MCF 10A (cell line): ENCODE results near the gene TTLL9. TPM values are rescaled to one million over a fixed set of nuclear protein-coding genes. Genes with fewer than 3 reads are reported as not detected.
A peak's percentile ranks its signal among the peaks of the same experiment; 100 is the strongest.

Experiments
- BruUV-seq: library from RNA; stranded (reverse); fragments of 400-500 nt; replicated peaks from 2 replicates; lab custom pipeline; 2021; lab: Mats Ljungman, UMichigan
- CTCF ChIA-PET: fragments of 300-600 bp; sonication (Branson Sonifier 250); formaldehyde crosslinking; extraction: SDS; loops from one replicate; lab custom pipeline; 2021; ENCODE audit warnings: antibody characterized with exemption, inconsistent platforms; lab: Yijun Ruan, JAX
- POLR2A ChIA-PET: fragments of 300-600, 350-650 bp; sonication (Branson Sonifier 250); formaldehyde crosslinking; extraction: SDS; loops from one replicate; lab custom pipeline; 2020; ENCODE audit warnings: antibody characterized with exemption, inconsistent platforms; lab: Yijun Ruan, JAX
- DNase-seq: peaks from one replicate; pipeline ENCODE4 v3.0.0-alpha.2; 2018; ENCODE audit not compliant: unreplicated experiment
- H3K27ac Mint-ChIP-seq: one replicate; pipeline ENCODE4 v1.8.0; 2022; ENCODE audit warnings: mild to moderate bottlenecking, low read depth, mixed read lengths; ENCODE audit not compliant: unreplicated experiment
- H3K27me3 Mint-ChIP-seq: one replicate; pipeline ENCODE4 v1.8.0; 2022; ENCODE audit warnings: mixed read lengths; ENCODE audit not compliant: insufficient read depth, unreplicated experiment
- H3K36me3 Mint-ChIP-seq: one replicate; pipeline ENCODE4 v1.8.0; 2022; ENCODE audit warnings: mild to moderate bottlenecking, moderate library complexity, mixed read lengths; ENCODE audit not compliant: insufficient read depth, unreplicated experiment
- H3K4me1 Mint-ChIP-seq: one replicate; pipeline ENCODE4 v1.8.0; 2022; ENCODE audit warnings: mixed read lengths; ENCODE audit not compliant: insufficient read depth, unreplicated experiment
- H3K4me3 Mint-ChIP-seq: one replicate; pipeline ENCODE4 v1.8.0; 2022; ENCODE audit warnings: mild to moderate bottlenecking, moderate library complexity, mixed read lengths; ENCODE audit not compliant: unreplicated experiment
- H3K9me3 Mint-ChIP-seq: one replicate; pipeline ENCODE4 v1.8.0; 2022; ENCODE audit warnings: mixed read lengths; ENCODE audit not compliant: unreplicated experiment
- intact Hi-C: fragments of 100-400 bp; cut with micrococcal nuclease; formaldehyde crosslinking; loops from 2 replicates; pipeline ENCODE4 v1.14.1; 2022
- total RNA-seq: library from RNA; stranded (reverse); gene quantifications from 2 replicates; pipeline ENCODE4 v1.2.3, GENCODE V29; 2022
- TF ChIP-seq, protein P1 (sequence below): fragments of 200-600 bp; IDR thresholded peaks from one replicate; pipeline ENCODE4 v1.8.0; 2022; ENCODE audit warnings: antibody characterized with exemption, mild to moderate bottlenecking; ENCODE audit not compliant: unreplicated experiment

Gene TTLL9
- total RNA-seq, 1 experiment from 2014 or later, result 0.19 TPM

DNA sequence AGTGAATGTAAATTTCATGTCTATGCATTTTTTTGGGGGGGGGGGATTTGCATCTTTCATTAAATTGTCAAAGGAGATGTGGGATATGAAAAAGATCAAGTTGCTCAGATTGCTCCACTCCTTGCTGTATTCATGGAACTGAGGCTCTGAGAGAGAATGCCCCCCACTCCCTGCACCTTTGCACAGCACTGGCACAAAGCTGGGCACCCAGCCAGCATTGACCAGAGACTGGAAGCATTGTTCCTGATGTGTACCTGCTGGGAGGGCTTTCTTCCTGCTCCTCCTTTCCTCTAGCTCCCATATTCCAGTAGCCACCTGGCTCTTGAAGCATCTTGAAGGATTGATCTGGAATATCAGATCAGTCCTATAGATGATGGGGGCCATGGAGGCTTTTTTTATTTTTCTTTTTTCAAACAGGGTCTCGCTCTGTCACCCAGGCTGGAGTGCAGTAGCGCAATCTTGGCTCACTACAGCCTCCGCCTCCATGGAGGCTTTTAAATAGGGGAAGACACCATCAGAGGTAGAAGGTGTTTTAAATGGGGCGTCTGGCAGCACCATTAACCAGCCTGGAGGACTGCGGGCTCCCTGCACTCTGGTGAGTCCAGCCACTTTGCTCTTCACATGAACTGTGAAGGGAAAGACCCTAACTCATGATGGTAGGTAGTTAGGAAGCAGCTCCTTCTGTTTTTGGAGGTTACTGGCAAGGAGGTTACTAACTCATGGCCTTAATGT is 11.0 kb upstream of the TTLL9 start:
- H3K9me3 Mint-ChIP-seq, result no peaks in the 10 kb centered on the region
- TF ChIP-seq, protein P1, sequence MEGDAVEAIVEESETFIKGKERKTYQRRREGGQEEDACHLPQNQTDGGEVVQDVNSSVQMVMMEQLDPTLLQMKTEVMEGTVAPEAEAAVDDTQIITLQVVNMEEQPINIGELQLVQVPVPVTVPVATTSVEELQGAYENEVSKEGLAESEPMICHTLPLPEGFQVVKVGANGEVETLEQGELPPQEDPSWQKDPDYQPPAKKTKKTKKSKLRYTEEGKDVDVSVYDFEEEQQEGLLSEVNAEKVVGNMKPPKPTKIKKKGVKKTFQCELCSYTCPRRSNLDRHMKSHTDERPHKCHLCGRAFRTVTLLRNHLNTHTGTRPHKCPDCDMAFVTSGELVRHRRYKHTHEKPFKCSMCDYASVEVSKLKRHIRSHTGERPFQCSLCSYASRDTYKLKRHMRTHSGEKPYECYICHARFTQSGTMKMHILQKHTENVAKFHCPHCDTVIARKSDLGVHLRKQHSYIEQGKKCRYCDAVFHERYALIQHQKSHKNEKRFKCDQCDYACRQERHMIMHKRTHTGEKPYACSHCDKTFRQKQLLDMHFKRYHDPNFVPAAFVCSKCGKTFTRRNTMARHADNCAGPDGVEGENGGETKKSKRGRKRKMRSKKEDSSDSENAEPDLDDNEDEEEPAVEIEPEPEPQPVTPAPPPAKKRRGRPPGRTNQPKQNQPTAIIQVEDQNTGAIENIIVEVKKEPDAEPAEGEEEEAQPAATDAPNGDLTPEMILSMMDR, result no peak
- POLR2A ChIA-PET, result interaction anchor here (1.2 kb wide), 1 partner anchor 20 kb away, joined by 3 read pairs; no protein-coding TSS in a partner anchor
- no peak overlapping the region for H3K27ac Mint-ChIP-seq
- H3K4me3 Mint-ChIP-seq, result no peak overlapping the region
- CTCF ChIA-PET, result interaction anchor here (0.7 to 12.8 kb wide), 9 partner anchors 9 to 336 kb away, joined by 3 to 200 read pairs (median 6); partner anchors contain the start of genes FOXS1 and PDRG1
- no peak for DNase-seq
- H3K4me1 Mint-ChIP-seq, result peaks cover 5% of the 10 kb centered on the region
- BruUV-seq, result no TSS peak
- H3K36me3 Mint-ChIP-seq, result no peaks in the 10 kb centered on the region
- intact Hi-C loops, result loop anchor here (2.0 kb wide), 1 partner anchor 237 kb away; no protein-coding TSS in a partner anchor
- H3K27me3 Mint-ChIP-seq, result peaks cover 40% of the 10 kb centered on the region

GRCh38 chr20:31859998-31860380 is 10.4 kb upstream of the TTLL9 start:
- H3K9me3 Mint-ChIP-seq, result no peaks in the 10 kb centered on the region
- no TSS peak for BruUV-seq
- POLR2A ChIA-PET, result no interaction called here
- H3K27ac Mint-ChIP-seq, result no peak overlapping the region
- H3K36me3 Mint-ChIP-seq, result no peaks in the 10 kb centered on the region
- peaks cover 40% of the 10 kb centered on the region for H3K27me3 Mint-ChIP-seq
- TF ChIP-seq, protein P1, result no peak
- H3K4me1 Mint-ChIP-seq, result peaks cover 5% of the 10 kb centered on the region
- CTCF ChIA-PET, result interaction anchor here (0.6 to 12.8 kb wide), 12 partner anchors 9 to 231 kb away, joined by 3 to 200 read pairs (median 6); partner anchors contain the start of genes FOXS1 and PDRG1
- no peak overlapping the region for H3K4me3 Mint-ChIP-seq
- intact Hi-C loops, result loop anchor here (2.0 kb wide), 1 partner anchor 237 kb away; no protein-coding TSS in a partner anchor
- no peak for DNase-seq

- Mint-ChIP-seq H3K27ac (no peak overlapping the region), H3K9me3 (no peaks in the 10 kb centered on the region), H3K27me3 (peaks cover 40% of the 10 kb centered on the region), H3K4me1 (peaks cover 5% of the 10 kb centered on the region), H3K4me3 (no peak overlapping the region), H3K36me3 (no peaks in the 10 kb centered on the region)
- peak; percentile 37 for DNase-seq
- TF ChIP-seq, protein P1, result no peak
- intact Hi-C loops, result no loop called here
- ChIA-PET CTCF (interaction anchor here (0.6 to 12.8 kb wide), 14 partner anchors 12 to 230 kb away, joined by 3 to 200 read pairs (median 6); partner anchors contain the start of genes FOXS1 and PDRG1), POLR2A (no interaction called here)
- no TSS peak for BruUV-seq
These were observed 9.9 kb upstream of the TTLL9 start for GRCh38 chr20:31860390-31861134.

DNA sequence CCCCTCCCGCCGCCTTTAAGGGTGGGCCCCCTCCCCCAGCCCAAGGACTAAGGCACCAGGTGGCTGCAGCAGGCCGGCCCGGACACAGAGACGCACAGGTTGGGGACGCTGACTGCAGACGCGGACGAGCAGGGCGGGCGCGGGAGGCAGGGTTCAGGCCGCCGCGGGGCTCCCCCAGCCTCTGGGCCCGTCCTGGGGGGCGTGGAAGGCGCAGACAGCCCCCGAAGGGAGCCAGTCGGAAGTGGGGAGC is 9.4 kb upstream of the TTLL9 start:
- peaks cover 40% of the 10 kb centered on the region for H3K27me3 Mint-ChIP-seq
- no peak for DNase-seq
- H3K4me1 Mint-ChIP-seq, result peaks cover 5% of the 10 kb centered on the region
- no TSS peak for BruUV-seq
- H3K27ac Mint-ChIP-seq, result no peak overlapping the region
- POLR2A ChIA-PET, result no interaction called here
- H3K9me3 Mint-ChIP-seq, result no peaks in the 10 kb centered on the region
- CTCF ChIA-PET, result interaction anchor here (0.7 to 12.8 kb wide), 7 partner anchors 11 to 230 kb away, joined by 3 to 200 read pairs (median 8); partner anchors contain the start of genes FOXS1 and PDRG1
- TF ChIP-seq, protein P1, result no peak
- H3K36me3 Mint-ChIP-seq, result no peaks in the 10 kb centered on the region
- intact Hi-C loops, result no loop called here
- no peak overlapping the region for H3K4me3 Mint-ChIP-seq
